Mesendoderm (in vitro differentiated cells): ENCODE measurements around the gene PCNP.
"Not testable (repeated sequence)": the region's sequence is repeated elsewhere in the genome, so short reads cannot be mapped to it uniquely, and the experiment has no call there.

ENCODE experiments used
- DNase-seq: peaks from one replicate; pipeline ENCODE4 v3.0.0; 2013
- H2AK5ac ChIP-seq: 2 replicates; pipeline ENCODE4 v1.6.1; 2013; ENCODE audit warnings: low read length, inconsistent platforms
- H2BK120ac ChIP-seq: 2 replicates; pipeline ENCODE4 v1.6.1; 2013; ENCODE audit warnings: low read depth, mild to moderate bottlenecking, low read length, moderate library complexity, mixed read lengths
- H2BK15ac ChIP-seq: replicated peaks from 2 replicates; pipeline ENCODE4 v1.6.1; 2013; ENCODE audit warnings: low read depth, mild to moderate bottlenecking, moderate library complexity
- H2BK5ac ChIP-seq: 2 replicates; pipeline ENCODE4 v1.6.1; 2013; ENCODE audit warnings: low read length, inconsistent platforms
- H3K18ac ChIP-seq: 2 replicates; pipeline ENCODE4 v1.6.1; 2013; ENCODE audit warnings: mild to moderate bottlenecking, low read length, mixed read lengths
- H3K23ac ChIP-seq: one replicate; pipeline ENCODE4 v1.6.1; 2013; ENCODE audit warnings: low read length
- H3K27ac ChIP-seq: 2 replicates; pipeline ENCODE4 v1.5.1; 2013; ENCODE audit warnings: low read depth, mild to moderate bottlenecking, inconsistent platforms, low read length, moderate library complexity
- H3K27me3 ChIP-seq: 2 replicates; pipeline ENCODE4 v1.6.1; 2013; ENCODE audit warnings: low read length, control low read depth, mild to moderate bottlenecking, inconsistent platforms; ENCODE audit not compliant: insufficient read depth, poor library complexity
- H3K36me3 ChIP-seq: 2 replicates; pipeline ENCODE4 v1.6.1; 2013; ENCODE audit warnings: low read length, inconsistent platforms; ENCODE audit not compliant: control insufficient read depth, insufficient read depth
- H3K4ac ChIP-seq: one replicate; pipeline ENCODE4 v1.6.1; 2013; ENCODE audit warnings: low read depth, mild to moderate bottlenecking, low read length, moderate library complexity
- H3K4me1 ChIP-seq: 2 replicates; pipeline ENCODE4 v1.6.1; 2013; ENCODE audit warnings: low read depth, low read length, inconsistent platforms; ENCODE audit not compliant: control insufficient read depth
- H3K4me2 ChIP-seq: 2 replicates; pipeline ENCODE4 v1.6.1; 2013; ENCODE audit warnings: low read length
- H3K4me3 ChIP-seq: 2 replicates; pipeline ENCODE4 v1.5.1; 2013; ENCODE audit warnings: mild to moderate bottlenecking, low read length
- H3K56ac ChIP-seq: one replicate; pipeline ENCODE4 v1.6.1; 2013; ENCODE audit warnings: low read length
- H3K79me1 ChIP-seq: 2 replicates; pipeline ENCODE4 v1.6.1; 2013; ENCODE audit warnings: low read length, inconsistent platforms
- H3K79me2 ChIP-seq: 2 replicates; pipeline ENCODE4 v1.6.1; 2013; ENCODE audit warnings: mild to moderate bottlenecking, low read length; ENCODE audit not compliant: control insufficient read depth, insufficient read depth
- H3K9ac ChIP-seq: 2 replicates; pipeline ENCODE4 v1.6.1; 2013; ENCODE audit warnings: low read length, inconsistent platforms
- H4K5ac ChIP-seq: one replicate; pipeline ENCODE4 v1.6.1; 2013; ENCODE audit warnings: low read length
- H4K8ac ChIP-seq: one replicate; pipeline ENCODE4 v1.6.1; 2013; ENCODE audit warnings: low read depth, mild to moderate bottlenecking, control low read depth, low read length, moderate library complexity
- WGBS: extraction: QIAGEN DNeasy Blood & Tissue Kit; methylation state at CpG from one replicate; pipeline ENCODE4 v1.1.7; 2013; ENCODE audit warnings: low lambda C conversion rate, missing lambda C conversion rate; ENCODE audit not compliant: insufficient coverage; ENCODE audit errors: extremely low coverage; 5-methylcytosine and 5-hydroxymethylcytosine counted together

Gene PCNP

GRCh38 chr3:101551359-101552081, 22.5 kb upstream of the PCNP start:
- no CpG with 5 or more reads among the region's 50 CpGs for WGBS
- H2AK5ac ChIP-seq, DNase-seq, H3K4me3 ChIP-seq, H3K27ac ChIP-seq, H3K4ac ChIP-seq, H3K23ac ChIP-seq, H4K8ac ChIP-seq, H3K9ac ChIP-seq, H2BK15ac ChIP-seq, H2BK5ac ChIP-seq, H3K56ac ChIP-seq, H3K27me3 ChIP-seq, H3K36me3 ChIP-seq, H3K4me2 ChIP-seq, H3K4me1 ChIP-seq, H3K79me1 ChIP-seq, H3K18ac ChIP-seq, H3K79me2 ChIP-seq, H2BK120ac ChIP-seq, H4K5ac ChIP-seq: not testable (repeated sequence)

- H3K79me2 ChIP-seq, H2BK5ac ChIP-seq, H3K9ac ChIP-seq, H4K5ac ChIP-seq, H3K79me1 ChIP-seq, H3K27me3 ChIP-seq, H3K27ac ChIP-seq, H3K56ac ChIP-seq, H3K4me2 ChIP-seq, H3K18ac ChIP-seq, H2AK5ac ChIP-seq, H3K4ac ChIP-seq, H2BK120ac ChIP-seq, H3K36me3 ChIP-seq, H2BK15ac ChIP-seq, H3K23ac ChIP-seq, H4K8ac ChIP-seq, H3K4me3 ChIP-seq, H3K4me1 ChIP-seq: not testable (repeated sequence)
- peak; percentile 46 for DNase-seq
- no CpG with 5 or more reads among the region's 5 CpGs for WGBS
Observed at GRCh38 chr3:101553381-101553780, 20.6 kb upstream of the PCNP start.

- Histone ChIP-seq H3K4me1 (no peaks in the 10 kb centered on the region), H3K79me2 (no peaks in the 10 kb centered on the region), H2BK5ac (no peak overlapping the region), H4K5ac (no peak overlapping the region), H3K27me3 (no peaks in the 10 kb centered on the region), H3K4me2 (no peak overlapping the region), H3K9ac (no peak overlapping the region), H3K79me1 (no peaks in the 10 kb centered on the region), H2BK15ac (no peak overlapping the region), H2AK5ac (no peak overlapping the region), H4K8ac (no peak overlapping the region), H3K27ac (no peak overlapping the region), H3K18ac (no peak overlapping the region), H3K56ac (no peak overlapping the region), H3K23ac (no peak overlapping the region), H3K4ac (no peak overlapping the region), H3K4me3 (no peak overlapping the region), H2BK120ac (no peak overlapping the region), H3K36me3 (no peaks in the 10 kb centered on the region)
- no peak for DNase-seq
- WGBS = no CpG with 5 or more reads among the region's 3 CpGs
Observed at GRCh38 chr3:101556064-101556463, 17.9 kb upstream of the PCNP start.

- Histone ChIP-seq H3K27me3 (no peaks in the 10 kb centered on the region), H3K79me2 (peaks cover 37% of the 10 kb centered on the region), H3K56ac (peak within 1 kb of the TSS; percentile 99), H2BK5ac (no peak within 1 kb of the TSS), H3K79me1 (peaks cover 2% of the 10 kb centered on the region), H4K8ac (no peak within 1 kb of the TSS), H3K4me1 (no peaks in the 10 kb centered on the region), H2BK120ac (no peak within 1 kb of the TSS), H3K23ac (no peak within 1 kb of the TSS), H3K36me3 (peaks cover 3% of the 10 kb centered on the region), H2BK15ac (no peak within 1 kb of the TSS), H3K27ac (peak within 1 kb of the TSS; percentile 29), H3K4me2 (peak within 1 kb of the TSS; percentile 23), H3K4me3 (peak within 1 kb of the TSS; percentile 100), H2AK5ac (no peak within 1 kb of the TSS), H4K5ac (no peak within 1 kb of the TSS), H3K9ac (peak within 1 kb of the TSS; percentile 98), H3K18ac (no peak within 1 kb of the TSS), H3K4ac (peak within 1 kb of the TSS; percentile 98)
- peak; percentile 98 for DNase-seq
- no CpG with 5 or more reads among the region's 35 CpGs for WGBS
Observed at GRCh38 chr3:101561630-101562328, 12.2 kb upstream of the PCNP start, which contains the start of gene TRMT10C. TRMT10C (plus strand) TSS chr3:101561868; CDS start chr3:101564782, 2,914 bp downstream.

GRCh38 chr3:101567528-101568317, 6.3 kb upstream of the PCNP start:
- no peak overlapping the region for H3K18ac ChIP-seq
- peaks cover 3% of the 10 kb centered on the region for H3K36me3 ChIP-seq
- no peak overlapping the region for H4K8ac ChIP-seq
- H2BK5ac ChIP-seq = no peak overlapping the region
- no peak overlapping the region for H3K4me3 ChIP-seq
- peaks cover 5% of the 10 kb centered on the region for H3K79me1 ChIP-seq
- no CpG with 5 or more reads among the region's 6 CpGs for WGBS
- H3K4me2 ChIP-seq = no peak overlapping the region
- H3K56ac ChIP-seq = no peak overlapping the region
- H2BK15ac ChIP-seq = no peak overlapping the region
- DNase-seq = no peak
- H3K27ac ChIP-seq = no peak overlapping the region
- H2AK5ac ChIP-seq = no peak overlapping the region
- H4K5ac ChIP-seq = no peak overlapping the region
- H3K27me3 ChIP-seq = no peaks in the 10 kb centered on the region
- no peak overlapping the region for H3K23ac ChIP-seq
- H3K9ac ChIP-seq = no peak overlapping the region
- peaks cover 27% of the 10 kb centered on the region for H3K79me2 ChIP-seq
- no peaks in the 10 kb centered on the region for H3K4me1 ChIP-seq
- H2BK120ac ChIP-seq = no peak overlapping the region
- H3K4ac ChIP-seq = no peak overlapping the region
